ENCODE data around the gene ROBO3. TPM values are rescaled to one million over a fixed set of nuclear protein-coding genes. Genes with fewer than 3 reads are reported as not detected.

The ROBO3 gene
- total and polyA plus RNA-seq, 5 experiments from 2014 or later: 5.8 to 55.0 (median 7.0) TPM

GRCh38 chr11:124890151-124890550 is 24.9 kb downstream of the ROBO3 start:
- Mint-ChIP-seq H3K27me3 (peaks cover 3 to 22% (median 12%) of the 10 kb centered on the region in 5 donors), H3K4me3 (no peak overlapping the region), H3K27ac (no peak overlapping the region), H3K36me3 (no peaks in the 10 kb centered on the region), H3K4me1 (peaks cover 3 to 7% (median 5%) of the 10 kb centered on the region in 4 donors), H3K9me3 (no peaks in the 10 kb centered on the region)
- POLR2A ChIA-PET: no interaction called here
- ATAC-seq (no peak), DNase-seq (no peak)

- POLR2A ChIA-PET: no interaction called here
- no peak for DNase-seq
- peaks cover 3 to 7% (median 5%) of the 10 kb centered on the region in 4 donors for H3K4me1 Mint-ChIP-seq
- H3K4me3 Mint-ChIP-seq: no peak overlapping the region
- peaks cover 3 to 21% (median 9%) of the 10 kb centered on the region in 5 donors for H3K27me3 Mint-ChIP-seq
- no peaks in the 10 kb centered on the region for H3K36me3 Mint-ChIP-seq
- no peak for ATAC-seq
- no peak overlapping the region for H3K27ac Mint-ChIP-seq
- H3K9me3 Mint-ChIP-seq: no peaks in the 10 kb centered on the region
Observed at GRCh38 chr11:124890683-124891372, 25.6 kb downstream of the ROBO3 start.

- Mint-ChIP-seq H3K27ac (no peak overlapping the region), H3K4me1 (peaks cover 3 to 7% (median 5%) of the 10 kb centered on the region in 4 donors), H3K36me3 (no peaks in the 10 kb centered on the region), H3K4me3 (no peak overlapping the region), H3K27me3 (peaks cover 3 to 15% (median 6%) of the 10 kb centered on the region in 5 donors), H3K9me3 (no peaks in the 10 kb centered on the region)
- POLR2A ChIA-PET: no interaction called here
- DNase-seq (peak in 1 of 10 donors; percentile 11), ATAC-seq (no peak)
Observed at GRCh38 chr11:124891373-124891861, 26.2 kb downstream of the ROBO3 start.

- Mint-ChIP-seq H3K27ac (no peak overlapping the region), H3K4me1 (peaks cover 3 to 7% (median 5%) of the 10 kb centered on the region in 4 donors), H3K27me3 (peaks cover 0 to 8% (median 3%) of the 10 kb centered on the region in 5 donors), H3K36me3 (no peaks in the 10 kb centered on the region), H3K4me3 (no peak overlapping the region), H3K9me3 (no peaks in the 10 kb centered on the region)
- ATAC-seq (no peak), DNase-seq (no peak)
- POLR2A ChIA-PET: no interaction called here
Observed at GRCh38 chr11:124892146-124892545, 26.9 kb downstream of the ROBO3 start.

GRCh38 chr11:124892750-124893454 is 27.7 kb downstream of the ROBO3 start:
- Mint-ChIP-seq H3K4me3 (peak overlapping the region in 1 of 10 donors; percentile 27), H3K27ac (peak overlapping the region in 1 of 10 donors; percentile 40), H3K36me3 (no peaks in the 10 kb centered on the region), H3K27me3 (peaks cover under 1 to 8% (median 4%) of the 10 kb centered on the region in 5 donors), H3K4me1 (peaks cover 7 to 14% (median 8%) of the 10 kb centered on the region in 4 donors), H3K9me3 (no peaks in the 10 kb centered on the region)
- DNase-seq (peak in 1 of 10 donors; percentile 14), ATAC-seq (no peak)
- POLR2A ChIA-PET: interaction anchor here (0.6 kb wide), 1 partner anchor 10 kb away, joined by 3 read pairs; no protein-coding TSS in a partner anchor

- Mint-ChIP-seq H3K36me3 (no peaks in the 10 kb centered on the region), H3K27me3 (peaks cover under 1 to 5% (median 3%) of the 10 kb centered on the region in 5 donors), H3K4me3 (no peak overlapping the region), H3K4me1 (peaks cover 7 to 17% (median 10%) of the 10 kb centered on the region in 4 donors), H3K27ac (peak overlapping the region in 1 of 10 donors; percentile 17), H3K9me3 (no peaks in the 10 kb centered on the region)
- DNase-seq (no peak), ATAC-seq (no peak)
- POLR2A ChIA-PET: interaction anchor here (0.6 kb wide), 1 partner anchor 11 kb away, joined by 3 read pairs; no protein-coding TSS in a partner anchor
Observed at GRCh38 chr11:124893781-124894401, 28.7 kb downstream of the ROBO3 start.

GRCh38 chr11:124894606-124895430 is 29.6 kb downstream of the ROBO3 start:
- no peak overlapping the region for H3K4me3 Mint-ChIP-seq
- DNase-seq (no peak), ATAC-seq (no peak)
- H3K36me3 Mint-ChIP-seq: no peaks in the 10 kb centered on the region
- peaks cover 5 to 10% (median 8%) of the 10 kb centered on the region in 5 donors for H3K27me3 Mint-ChIP-seq
- H3K27ac Mint-ChIP-seq: peak overlapping the region in 1 of 10 donors; percentile 21
- POLR2A ChIA-PET: no interaction called here
- H3K9me3 Mint-ChIP-seq: no peaks in the 10 kb centered on the region
- H3K4me1 Mint-ChIP-seq: peaks cover 7 to 17% (median 10%) of the 10 kb centered on the region in 4 donors

- DNase-seq: no peak
- H3K27ac Mint-ChIP-seq: no peak overlapping the region
- POLR2A ChIA-PET: no interaction called here
- H3K27me3 Mint-ChIP-seq: peaks cover 6 to 13% (median 11%) of the 10 kb centered on the region in 5 donors
- no peaks in the 10 kb centered on the region for H3K36me3 Mint-ChIP-seq
- H3K4me1 Mint-ChIP-seq: peaks cover 7 to 17% (median 10%) of the 10 kb centered on the region in 4 donors
- H3K9me3 Mint-ChIP-seq: no peaks in the 10 kb centered on the region
- ATAC-seq: no peak
- no peak overlapping the region for H3K4me3 Mint-ChIP-seq
Observed at GRCh38 chr11:124895471-124895971, 30.3 kb downstream of the ROBO3 start.

GRCh38 chr11:124896071-124896750 is 31.0 kb downstream of the ROBO3 start:
- ATAC-seq: no peak
- no peaks in the 10 kb centered on the region for H3K9me3 Mint-ChIP-seq
- H3K4me1 Mint-ChIP-seq: peaks cover 7 to 17% (median 10%) of the 10 kb centered on the region in 4 donors
- H3K27me3 Mint-ChIP-seq: peaks cover 8 to 18% (median 11%) of the 10 kb centered on the region in 5 donors
- POLR2A ChIA-PET: no interaction called here
- H3K36me3 Mint-ChIP-seq: no peaks in the 10 kb centered on the region
- peak overlapping the region in 2 of 10 donors; percentile 34 to 39 for H3K27ac Mint-ChIP-seq
- DNase-seq: no peak
- no peak overlapping the region for H3K4me3 Mint-ChIP-seq

- DNase-seq: no peak
- peaks cover 7 to 17% (median 10%) of the 10 kb centered on the region in 4 donors for H3K4me1 Mint-ChIP-seq
- H3K9me3 Mint-ChIP-seq: no peaks in the 10 kb centered on the region
- no peak overlapping the region for H3K27ac Mint-ChIP-seq
- no peak for ATAC-seq
- H3K36me3 Mint-ChIP-seq: no peaks in the 10 kb centered on the region
- peaks cover 8 to 20% (median 11%) of the 10 kb centered on the region in 5 donors for H3K27me3 Mint-ChIP-seq
- no peak overlapping the region for H3K4me3 Mint-ChIP-seq
- POLR2A ChIA-PET: no interaction called here
Observed at GRCh38 chr11:124896821-124897391, 31.7 kb downstream of the ROBO3 start.

GRCh38 chr11:124897674-124898262 is 32.5 kb downstream of the ROBO3 start, which contains the start of gene ROBO4:
Gene ROBO4, minus strand, starts transcription at chr11:124897865. Its CDS starts 70 bp downstream, at chr11:124897795.
- ATAC-seq: no peak
- Mint-ChIP-seq H3K4me1 (peaks cover 5 to 17% (median 10%) of the 10 kb centered on the region in 4 donors), H3K36me3 (no peaks in the 10 kb centered on the region), H3K9me3 (no peaks in the 10 kb centered on the region), H3K27ac (peak within 1 kb of the TSS in 4 of 10 donors; percentile 10 to 87 (median 51)), H3K4me3 (no peak within 1 kb of the TSS), H3K27me3 (peaks cover 8 to 20% (median 11%) of the 10 kb centered on the region in 5 donors)
- POLR2A ChIA-PET: no interaction called here
- no peak for DNase-seq
